ENCODE measurements around the gene LMO3. TPM values are rescaled to one million over a fixed set of nuclear protein-coding genes. Genes with fewer than 3 reads are reported as not detected.

The LMO3 gene
- total RNA-seq, 1 donor from 2014 or later, result 54.3 TPM

DNA sequence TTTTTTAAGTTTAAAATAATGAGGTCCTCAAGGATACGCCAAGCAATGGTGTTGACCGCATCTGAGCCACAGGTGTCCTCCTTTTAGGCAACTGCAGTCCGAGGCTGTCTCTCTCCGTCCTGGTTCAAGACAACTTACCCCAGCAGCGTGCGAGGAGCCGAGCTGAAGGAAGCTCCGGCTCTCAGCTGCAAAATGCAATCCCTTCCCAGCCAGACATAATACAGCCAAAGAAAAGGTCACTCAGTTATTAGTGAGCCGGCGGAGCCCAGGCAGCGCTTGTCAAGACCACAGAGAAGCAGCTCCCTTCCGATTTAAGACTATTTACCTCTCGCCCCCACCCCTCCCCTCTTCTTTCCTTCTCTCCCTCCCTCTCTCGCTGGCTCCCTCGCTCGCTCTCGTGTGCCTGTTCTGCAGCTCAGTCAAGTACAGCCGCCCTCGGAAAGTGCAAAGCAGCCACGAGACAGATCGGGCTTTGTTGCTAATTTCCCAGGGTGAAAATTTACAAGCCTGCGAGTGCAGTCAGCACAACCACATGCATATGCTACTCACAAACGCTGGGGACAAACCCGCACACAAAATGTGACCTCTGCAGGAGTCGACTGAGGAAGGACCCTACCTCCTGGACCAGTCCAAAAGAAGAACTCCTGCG, 363 bp upstream of the LMO3 start:
- no peak overlapping the region for H3K27ac ChIP-seq
- no peaks in the 10 kb centered on the region for H4K20me1 ChIP-seq (ENCODE audit: low read depth)
- peaks cover 20% of the 10 kb centered on the region for H3K79me2 ChIP-seq (ENCODE audit: low read depth)
- H3K27me3 ChIP-seq, result peaks cover 56% of the 10 kb centered on the region
- peak overlapping the region; percentile 48 for H2AFZ ChIP-seq (replicated peaks)
- Mint-ChIP-seq H3K27me3 (ENCODE audit: insufficient read depth, low read depth) (peaks cover 5% of the 10 kb centered on the region), H3K4me3 (peak overlapping the region; percentile 98), H3K36me3 (no peaks in the 10 kb centered on the region), H3K9me3 (no peaks in the 10 kb centered on the region), H3K4me1 (peaks cover 69% of the 10 kb centered on the region), H3K27ac (peak overlapping the region; percentile 98)
- H3K9me3 ChIP-seq (ENCODE audit: low read depth), result no peaks in the 10 kb centered on the region
- peaks cover 32% of the 10 kb centered on the region for H3F3A ChIP-seq (ENCODE audit: low read depth)
- H3K36me3 ChIP-seq, result no peaks in the 10 kb centered on the region
- no peak overlapping the region for H3K9ac ChIP-seq
- TF ChIP-seq CTCF (IDR thresholded peaks at IDR 0.05), result peak; percentile 3
- no peak for TF ChIP-seq EZH2phosphoT487 (IDR thresholded peaks at IDR 0.05)
- H3K4me1 ChIP-seq, result peaks cover 68% of the 10 kb centered on the region
- peak overlapping the region; percentile 62 for H3K4me3 ChIP-seq
- H3K4me2 ChIP-seq, result peak overlapping the region; percentile 96
- DNase-seq (ENCODE audit: low spot score), result peak; percentile 58

GRCh38 chr12:16605642-16606116, 283 bp downstream of the LMO3 start:
- Histone ChIP-seq H2AFZ (replicated peaks) (peak overlapping the region; percentile 48), H3K9me3 (ENCODE audit: low read depth) (no peaks in the 10 kb centered on the region), H3K79me2 (ENCODE audit: low read depth) (peaks cover 23% of the 10 kb centered on the region), H3K4me2 (peak overlapping the region; percentile 96), H3K4me1 (peaks cover 63% of the 10 kb centered on the region), H3K4me3 (peak overlapping the region; percentile 62), H3K27ac (no peak overlapping the region), H3K36me3 (no peaks in the 10 kb centered on the region), H3F3A (ENCODE audit: low read depth) (peaks cover 32% of the 10 kb centered on the region), H3K27me3 (peaks cover 54% of the 10 kb centered on the region), H3K9ac (no peak overlapping the region), H4K20me1 (ENCODE audit: low read depth) (no peaks in the 10 kb centered on the region)
- DNase-seq (ENCODE audit: low spot score), result peak; percentile 46
- peaks cover 67% of the 10 kb centered on the region for H3K4me1 Mint-ChIP-seq
- TF ChIP-seq EZH2 (IDR thresholded peaks at IDR 0.05) (no peak), EZH2phosphoT487 (IDR thresholded peaks at IDR 0.05) (no peak), CTCF (IDR thresholded peaks at IDR 0.05) (no peak)
- H3K27ac Mint-ChIP-seq, result peak overlapping the region; percentile 98
- peaks cover 5% of the 10 kb centered on the region for H3K27me3 Mint-ChIP-seq (ENCODE audit: insufficient read depth, low read depth)
- no peaks in the 10 kb centered on the region for H3K36me3 Mint-ChIP-seq
- peak overlapping the region; percentile 98 for H3K4me3 Mint-ChIP-seq
- H3K9me3 Mint-ChIP-seq, result no peaks in the 10 kb centered on the region

- H3K27ac ChIP-seq, result peak overlapping the region; percentile 84
- H3K9ac ChIP-seq, result no peak overlapping the region
- Mint-ChIP-seq H3K4me1 (peaks cover 64% of the 10 kb centered on the region), H3K27ac (peak overlapping the region; percentile 97), H3K36me3 (peaks cover 2% of the 10 kb centered on the region), H3K27me3 (ENCODE audit: insufficient read depth, low read depth) (peaks cover 5% of the 10 kb centered on the region), H3K9me3 (no peaks in the 10 kb centered on the region), H3K4me3 (peak overlapping the region; percentile 98)
- no peaks in the 10 kb centered on the region for H3K9me3 ChIP-seq (ENCODE audit: low read depth)
- peaks cover 23% of the 10 kb centered on the region for H3K79me2 ChIP-seq (ENCODE audit: low read depth)
- peak overlapping the region; percentile 7 for H2AFZ ChIP-seq (replicated peaks)
- peak overlapping the region; percentile 62 for H3K4me3 ChIP-seq
- no peak for TF ChIP-seq CTCF (IDR thresholded peaks at IDR 0.05)
- no peak for TF ChIP-seq EZH2phosphoT487 (IDR thresholded peaks at IDR 0.05)
- TF ChIP-seq EZH2 (IDR thresholded peaks at IDR 0.05), result no peak
- DNase-seq (ENCODE audit: low spot score), result peak; percentile 50
- H3K27me3 ChIP-seq, result peaks cover 45% of the 10 kb centered on the region
- H4K20me1 ChIP-seq (ENCODE audit: low read depth), result no peaks in the 10 kb centered on the region
- no peaks in the 10 kb centered on the region for H3K36me3 ChIP-seq
- peaks cover 58% of the 10 kb centered on the region for H3K4me1 ChIP-seq
- H3F3A ChIP-seq (ENCODE audit: low read depth), result peaks cover 32% of the 10 kb centered on the region
- H3K4me2 ChIP-seq, result peak overlapping the region; percentile 96
Measured at GRCh38 chr12:16604596-16605252, 1.2 kb downstream of the LMO3 start.
